CD4-positive, alpha-beta T cell treated with Interleukin-6 for 4 hours (primary cell): ENCODE data around the gene GRID1.
A peak's percentile ranks its signal among the peaks of the same experiment; 100 is the strongest.

ENCODE experiments used
- DNase-seq: peaks from one replicate; pipeline ENCODE4 v3.0.0-alpha.2; 2020; ENCODE audit warnings: mixed read lengths

The GRID1 gene

DNA sequence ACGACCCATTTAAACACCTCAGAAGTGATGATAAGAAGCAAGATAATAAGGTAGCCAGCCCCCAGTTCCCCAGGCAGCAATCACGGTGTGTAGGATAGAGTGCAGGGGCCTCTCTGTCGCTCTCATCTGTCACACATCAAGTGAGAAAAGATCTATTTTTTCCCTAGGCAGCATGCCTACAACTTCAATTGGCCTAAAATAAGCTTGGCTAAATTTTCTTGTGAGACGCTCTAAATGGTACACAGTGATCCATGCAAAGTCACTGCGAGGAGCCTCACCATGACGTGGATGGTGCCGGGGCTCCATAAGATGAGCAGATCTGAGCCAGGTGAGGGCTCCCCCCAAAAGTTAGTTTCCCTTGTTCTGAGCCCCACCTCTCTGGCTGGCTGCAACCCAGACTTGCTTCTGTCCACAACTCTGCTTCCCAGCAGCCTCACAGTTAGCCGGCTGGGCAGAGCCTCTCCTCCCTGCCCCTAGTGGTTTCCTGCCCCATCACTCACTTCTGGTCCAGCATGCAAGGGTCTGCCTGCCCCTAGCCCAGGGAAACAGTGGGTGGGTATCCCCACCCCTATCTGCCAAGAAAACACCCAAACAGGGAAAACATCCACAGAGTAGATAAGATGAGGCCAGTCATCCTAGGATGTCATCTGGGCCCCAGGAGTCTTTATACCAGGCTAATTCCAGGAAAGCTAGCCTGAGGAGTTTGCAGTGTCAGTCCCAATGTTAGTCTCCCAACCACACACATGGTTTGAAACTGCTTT lies 342.1 kb downstream of the GRID1 start:
- DNase-seq, result no peak

DNA sequence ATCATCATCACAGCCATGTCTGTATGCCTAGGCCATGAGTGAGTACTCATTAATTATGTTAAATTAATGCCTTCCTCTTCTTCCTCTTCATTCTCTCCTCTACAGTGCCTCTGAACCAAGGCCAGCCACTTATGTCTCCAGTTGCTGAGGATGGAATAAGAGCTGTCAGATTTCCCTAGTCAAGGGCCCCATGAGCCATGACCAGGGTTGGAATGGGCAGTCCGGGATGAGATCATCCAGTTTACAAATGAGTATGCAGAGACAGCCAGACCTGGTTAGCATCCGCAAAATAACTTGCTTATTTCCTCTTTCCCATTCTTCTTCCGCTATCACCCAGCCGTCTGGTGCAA lies 342.7 kb downstream of the GRID1 start:
- DNase-seq, result no peak

DNA sequence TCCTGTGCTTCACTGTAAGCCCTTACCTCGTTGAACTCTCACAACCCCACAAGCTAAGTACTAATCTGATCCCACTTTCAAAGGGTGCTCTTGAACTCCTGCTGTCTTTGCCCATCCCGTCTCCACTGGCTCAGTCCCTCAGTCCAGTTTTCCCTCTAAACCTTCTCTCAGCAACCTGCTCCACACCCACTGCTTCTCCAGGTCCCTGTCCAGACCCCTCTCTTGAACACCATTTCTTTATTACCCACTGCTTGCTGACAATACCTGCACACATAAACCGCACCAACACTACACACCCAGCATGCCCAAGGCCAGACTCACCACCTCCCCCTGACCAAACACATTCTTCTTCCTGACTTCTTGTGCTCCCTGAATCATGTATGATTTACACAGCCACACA lies 343.3 kb downstream of the GRID1 start:
- no peak for DNase-seq

DNA sequence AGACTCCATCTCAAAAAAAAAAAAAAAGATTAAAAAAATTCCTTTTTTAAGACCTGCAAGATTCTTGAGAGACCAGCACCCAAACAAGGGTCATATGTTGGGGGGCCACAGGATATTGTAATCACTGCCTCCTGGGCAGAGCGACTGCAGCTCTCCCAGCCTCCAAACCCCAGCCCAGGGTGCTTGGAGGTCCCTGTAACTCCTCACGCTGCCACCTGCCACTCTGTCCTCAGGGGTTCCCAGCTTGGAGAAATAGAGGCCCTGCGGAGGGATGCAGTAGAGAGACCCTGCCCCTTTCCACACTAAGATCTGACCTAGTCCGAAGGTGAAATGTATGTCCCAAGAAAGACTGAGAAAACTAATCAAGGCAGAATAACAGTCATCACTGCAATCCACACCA lies 343.7 kb downstream of the GRID1 start:
- no peak for DNase-seq

DNA sequence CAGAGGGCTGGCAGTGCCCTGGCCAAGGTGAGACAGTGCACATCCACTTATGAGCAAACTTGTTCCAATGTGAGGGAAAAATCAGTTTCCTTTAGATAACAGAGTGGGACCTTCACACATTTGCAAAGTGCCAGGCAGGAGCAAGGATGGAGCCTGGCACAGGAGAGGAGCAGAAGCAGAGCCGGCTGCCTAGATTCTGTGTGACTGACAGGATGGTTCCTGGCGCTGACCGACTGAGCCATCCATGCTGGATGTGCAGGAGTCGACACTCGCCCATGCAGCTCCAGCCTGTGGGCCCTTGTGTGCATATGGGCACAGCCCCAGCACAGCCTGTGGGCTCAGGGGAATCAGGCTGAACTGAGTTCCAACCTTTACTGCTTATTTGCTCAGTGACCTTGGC lies 346.5 kb downstream of the GRID1 start:
- no peak for DNase-seq

DNA sequence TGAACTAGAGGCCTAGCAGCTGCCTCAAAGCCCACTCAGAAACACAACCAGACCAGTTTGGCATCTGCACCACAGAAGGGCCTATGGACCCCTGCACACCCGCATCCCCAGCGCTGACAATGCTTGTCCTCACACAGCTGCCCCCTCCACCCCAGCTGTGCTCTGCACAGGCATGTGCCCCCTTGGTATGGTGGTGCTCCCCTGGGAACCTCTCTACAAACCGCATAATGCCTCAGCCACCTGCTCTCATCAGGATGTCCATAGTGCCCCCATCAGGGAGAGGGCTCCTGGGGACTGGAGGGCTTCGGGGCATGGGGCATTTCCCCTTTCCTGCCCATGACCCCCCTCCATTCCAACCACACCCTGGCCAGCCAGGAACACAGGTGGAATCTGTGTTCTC lies 347.5 kb downstream of the GRID1 start:
- DNase-seq, result no peak

DNA sequence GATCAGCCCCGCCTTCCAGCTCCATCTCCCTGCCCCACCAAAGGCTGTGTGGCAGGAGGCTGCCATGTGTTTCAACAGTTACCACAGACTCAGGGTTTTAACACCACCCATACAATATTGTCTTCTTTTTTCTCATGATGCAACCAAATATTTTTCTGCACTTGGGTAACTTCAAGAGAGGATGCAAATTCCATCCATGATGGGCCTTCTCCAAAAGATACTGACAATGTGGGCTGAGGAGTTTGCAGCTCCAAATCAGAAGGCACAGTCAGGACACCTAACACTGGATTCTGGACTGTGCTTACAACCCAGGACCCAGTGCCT lies 347.9 kb downstream of the GRID1 start:
- no peak for DNase-seq

DNA sequence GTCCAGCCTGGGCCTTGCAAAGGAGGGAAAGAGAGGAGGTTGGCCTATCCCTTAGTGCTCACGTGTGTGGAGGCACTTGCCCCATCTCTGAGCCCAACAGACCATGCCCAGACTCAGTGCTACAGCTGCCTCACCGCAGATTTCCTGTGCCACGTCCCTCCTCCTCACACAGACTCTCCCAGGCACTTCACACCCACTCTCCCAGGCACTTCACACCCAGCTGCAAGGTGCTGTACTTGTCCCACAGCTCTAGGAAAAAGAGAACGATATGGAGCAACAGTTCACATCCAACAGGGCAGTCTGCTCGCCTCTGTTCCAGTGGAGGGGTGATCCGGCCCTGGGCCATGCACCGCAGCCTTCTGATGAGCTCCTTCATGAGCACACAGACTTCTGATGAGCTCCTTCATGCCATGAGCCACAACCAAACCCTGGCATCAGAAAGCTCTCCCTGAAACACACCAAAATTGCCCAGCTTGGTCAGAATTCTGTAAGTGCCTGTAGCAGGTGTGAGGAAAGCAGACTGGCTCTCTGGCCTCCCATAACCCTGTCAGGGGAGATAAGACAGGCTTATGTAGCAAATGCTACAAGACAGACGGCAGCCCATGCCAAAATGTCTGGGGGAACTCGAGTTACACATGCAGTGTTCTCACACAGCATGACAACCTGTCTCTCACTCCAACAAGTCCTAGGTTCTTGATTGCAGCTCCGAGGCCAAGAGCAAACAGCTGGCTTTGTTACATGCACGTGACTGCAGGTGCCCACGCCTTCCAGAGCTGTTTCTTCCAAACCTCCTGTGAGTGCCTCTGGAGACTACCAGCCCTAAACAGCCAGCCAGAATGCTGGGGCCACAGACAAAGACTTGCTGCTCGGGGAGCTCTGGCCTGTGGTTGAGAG lies 348.5 kb downstream of the GRID1 start:
- DNase-seq, result no peak

DNA sequence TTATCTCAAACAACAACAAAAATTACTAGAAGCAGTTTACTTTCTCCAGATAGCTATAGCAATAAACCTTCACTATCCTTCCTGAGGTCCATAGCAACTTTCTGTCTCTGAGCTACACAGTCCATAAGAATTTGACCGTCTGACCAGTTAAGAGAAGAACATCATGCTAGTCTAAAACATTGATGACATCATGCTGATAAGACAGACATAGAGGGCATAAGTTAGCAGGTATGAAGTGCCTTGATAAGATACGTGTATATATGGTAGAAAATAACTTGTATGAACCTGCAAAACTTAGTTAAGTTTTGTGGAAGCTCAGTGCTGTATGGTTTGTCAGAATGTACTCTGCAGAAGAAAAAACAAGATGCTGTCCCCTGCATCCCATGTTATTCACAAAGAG lies 353.0 kb downstream of the GRID1 start:
- no peak for DNase-seq

DNA sequence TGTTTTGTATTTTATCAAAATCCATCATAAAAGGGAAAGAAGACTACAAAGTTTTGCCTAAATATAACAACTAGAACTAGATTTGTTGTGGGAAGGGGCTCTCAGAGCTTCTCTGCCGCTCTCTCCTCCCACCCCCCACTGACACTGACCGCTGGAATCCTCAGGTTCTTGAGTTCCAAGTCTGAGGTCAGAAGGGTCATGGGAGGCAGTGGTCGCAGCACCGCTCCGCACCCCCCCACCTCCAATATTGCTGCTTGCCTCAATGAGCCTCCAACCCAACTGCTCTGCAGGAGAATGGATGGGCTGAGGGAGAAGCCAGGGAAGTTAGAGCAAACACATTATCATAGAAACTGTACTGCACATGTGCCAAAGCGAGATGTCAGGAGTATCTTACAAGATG lies 359.4 kb downstream of the GRID1 start:
- DNase-seq, result no peak

DNA sequence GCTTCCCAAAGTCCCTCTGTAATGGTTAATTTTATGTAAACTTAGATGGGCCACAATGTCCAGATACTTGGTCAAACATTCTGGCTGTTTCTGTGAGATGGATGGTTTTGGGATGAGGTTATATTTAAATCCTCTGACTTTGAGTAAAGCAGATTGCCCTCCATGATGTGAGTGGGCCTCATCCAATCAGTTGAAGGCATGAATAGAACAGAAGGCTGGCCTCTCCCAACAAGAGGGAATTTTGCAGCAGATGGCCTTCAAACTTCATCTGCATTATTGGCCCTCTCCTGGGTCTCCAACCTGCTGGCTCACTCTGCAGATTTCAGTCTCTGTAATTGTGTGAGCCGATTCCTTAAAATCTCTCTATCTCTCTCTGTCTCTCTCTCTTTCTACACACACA lies 362.3 kb downstream of the GRID1 start:
- no peak for DNase-seq

DNA sequence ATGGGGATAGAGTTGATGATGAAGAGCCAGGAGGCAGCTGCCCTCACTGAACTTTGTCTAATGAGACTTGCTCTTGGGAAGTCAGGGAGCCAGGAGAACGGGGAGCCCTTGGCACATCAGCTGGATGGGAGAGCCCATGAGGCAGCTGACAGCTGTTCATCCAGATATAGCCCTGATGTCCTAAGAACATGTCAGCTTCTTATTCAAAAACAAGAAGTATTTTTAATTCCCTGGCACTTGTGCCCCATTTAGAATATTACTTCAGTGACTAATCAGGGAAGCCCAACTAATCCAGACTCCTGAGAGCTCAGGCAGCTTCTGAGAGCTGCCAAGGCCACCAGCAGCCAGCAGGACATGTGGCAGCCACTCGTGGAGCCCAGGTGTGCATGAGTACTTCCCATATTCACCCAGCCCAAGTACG lies 363.4 kb downstream of the GRID1 start:
- DNase-seq, result no peak

DNA sequence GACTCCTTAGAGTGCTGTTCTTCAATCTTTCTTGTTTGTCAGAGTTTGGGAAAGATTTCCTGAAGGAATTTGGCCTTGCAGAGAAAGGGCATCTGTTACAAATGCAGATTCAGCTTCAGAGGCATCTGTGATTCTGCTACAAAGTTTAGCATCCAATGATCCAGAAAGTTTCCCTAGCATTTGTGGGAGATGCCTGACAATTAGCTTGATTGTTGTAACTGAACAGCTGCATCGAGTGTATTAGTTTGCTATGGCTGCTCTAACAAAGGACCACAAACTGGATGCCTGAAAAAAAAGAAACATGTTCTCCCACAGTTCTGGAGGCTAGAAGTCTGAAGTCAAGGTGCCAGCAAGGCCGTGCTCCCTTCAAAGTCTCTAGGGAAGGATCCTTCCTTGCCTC lies 365.1 kb downstream of the GRID1 start:
- DNase-seq, result no peak

DNA sequence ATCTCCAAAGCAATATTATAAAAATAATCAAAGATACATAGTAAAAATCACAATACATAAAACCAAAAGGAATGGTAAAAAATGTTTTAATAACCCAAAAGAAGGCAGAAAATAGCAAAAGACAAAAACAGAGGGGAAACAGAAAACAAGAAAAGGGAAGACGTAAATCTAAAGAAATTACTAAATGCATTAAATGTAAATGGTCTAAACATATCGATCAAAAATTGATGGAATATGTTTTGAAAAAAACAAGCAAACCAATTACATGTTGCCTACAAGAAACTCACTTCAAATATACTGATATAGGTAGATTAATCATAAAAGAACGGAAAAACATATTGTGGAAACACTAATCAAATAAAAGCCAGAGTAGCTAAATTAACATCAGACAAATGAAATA lies 369.1 kb downstream of the GRID1 start:
- no peak for DNase-seq

DNA sequence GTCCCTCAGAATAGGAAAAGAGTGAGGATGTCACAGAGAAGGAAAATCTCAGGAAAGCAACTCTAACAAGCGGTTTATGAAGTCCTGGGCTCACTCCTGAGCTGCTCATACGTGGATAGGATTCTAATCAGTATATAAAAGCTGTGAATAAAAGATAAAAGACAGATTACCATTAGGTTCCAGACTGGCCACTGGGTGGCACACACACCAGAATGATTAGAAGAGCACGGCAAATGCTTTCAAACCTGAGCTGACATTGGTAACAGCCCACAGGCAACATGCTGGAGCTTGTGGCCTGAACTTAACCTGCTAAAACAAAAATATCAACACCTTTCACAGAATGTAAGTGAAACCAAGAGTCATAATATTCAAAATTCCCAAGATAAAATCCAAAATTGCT lies 370.8 kb downstream of the GRID1 start:
- DNase-seq, result peak; percentile 22

DNA sequence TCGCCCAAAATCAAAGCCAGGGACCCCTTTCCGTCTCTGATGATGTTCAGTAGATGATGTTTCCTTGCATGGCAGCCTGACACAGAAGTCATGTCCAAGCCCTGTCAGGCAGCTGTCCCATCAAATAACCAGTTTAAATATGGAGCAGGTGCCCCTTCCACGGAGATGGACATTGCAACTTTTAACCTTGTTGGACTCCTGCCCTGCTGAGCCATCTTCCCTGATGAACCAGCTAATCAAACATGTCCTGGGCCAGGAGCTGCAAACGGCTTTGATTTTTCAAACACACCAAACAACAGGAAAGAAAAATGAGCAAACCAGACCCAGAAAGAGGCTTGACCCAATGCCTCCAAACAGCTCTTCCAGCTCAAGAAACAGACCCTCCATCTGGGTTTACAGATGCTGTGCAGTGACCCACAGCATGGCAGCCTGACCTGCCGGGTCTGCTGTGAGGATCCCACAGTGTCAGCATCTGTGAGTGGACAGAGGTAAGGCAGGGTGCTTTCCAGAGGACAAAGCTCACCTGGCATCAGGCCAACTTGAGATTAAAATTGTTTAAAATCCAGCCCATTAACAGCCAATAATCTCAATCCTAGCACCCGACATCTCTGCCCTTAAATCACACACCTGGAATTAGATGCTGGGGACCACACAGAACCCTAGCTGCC lies 372.6 kb downstream of the GRID1 start:
- no peak for DNase-seq

DNA sequence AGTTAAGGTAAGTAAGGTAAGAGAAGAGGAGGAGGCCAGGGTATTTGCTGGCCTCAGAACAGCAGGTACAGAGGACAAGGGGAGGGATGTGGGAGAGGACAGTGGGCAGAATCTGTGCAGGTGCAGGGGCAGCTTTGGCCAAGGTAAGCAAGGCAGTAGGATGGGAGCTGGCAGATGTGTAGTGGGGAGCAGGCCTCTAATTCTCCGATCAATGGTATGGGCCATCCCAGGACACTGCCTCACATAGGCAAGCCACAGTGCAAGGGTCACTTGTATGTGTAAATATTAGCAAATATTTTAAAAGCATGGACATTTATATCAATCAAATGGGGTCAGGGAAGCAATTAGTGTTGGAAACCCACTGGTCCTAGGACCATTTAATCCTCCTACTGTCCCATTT lies 373.5 kb downstream of the GRID1 start:
- DNase-seq, result no peak

DNA sequence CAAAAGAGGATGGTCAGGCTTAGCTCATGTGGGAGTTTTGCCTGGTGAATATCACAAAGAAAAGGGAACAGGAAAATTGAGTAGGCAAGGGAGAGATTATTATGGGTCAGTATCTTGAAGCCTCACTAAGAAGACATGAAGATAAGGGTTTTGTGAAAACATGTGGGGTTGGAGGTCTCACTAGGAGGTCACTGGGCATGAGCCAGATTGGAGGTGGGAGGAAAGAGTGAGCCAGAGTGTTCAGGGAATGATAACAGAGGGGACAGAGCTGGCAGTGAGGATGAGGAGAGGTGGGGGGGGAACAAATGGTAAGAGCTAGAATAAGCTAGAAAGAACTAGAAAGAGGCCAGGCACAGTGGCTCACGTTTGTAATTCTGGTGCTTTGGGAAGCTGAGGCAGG lies 374.3 kb downstream of the GRID1 start:
- DNase-seq, result no peak

DNA sequence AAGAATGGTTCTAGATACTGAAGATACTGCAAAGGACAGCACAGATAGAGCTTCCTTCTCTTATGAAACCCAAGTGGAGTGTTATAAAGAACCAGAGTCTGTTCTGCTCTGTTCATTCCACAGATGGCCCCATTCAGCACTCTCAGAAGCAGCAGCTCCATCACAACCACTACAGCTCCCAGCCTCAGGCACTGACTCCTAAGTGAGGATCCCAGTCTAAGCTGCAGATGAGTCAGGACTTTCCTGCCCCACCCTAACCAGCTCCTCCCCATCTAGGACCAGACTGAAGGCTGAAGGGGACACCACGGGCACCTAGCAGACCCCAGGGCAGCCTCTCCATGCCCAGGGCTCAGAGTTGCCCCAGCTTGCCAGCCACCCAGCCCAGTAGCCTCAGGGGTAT lies 379.8 kb downstream of the GRID1 start:
- no peak for DNase-seq

DNA sequence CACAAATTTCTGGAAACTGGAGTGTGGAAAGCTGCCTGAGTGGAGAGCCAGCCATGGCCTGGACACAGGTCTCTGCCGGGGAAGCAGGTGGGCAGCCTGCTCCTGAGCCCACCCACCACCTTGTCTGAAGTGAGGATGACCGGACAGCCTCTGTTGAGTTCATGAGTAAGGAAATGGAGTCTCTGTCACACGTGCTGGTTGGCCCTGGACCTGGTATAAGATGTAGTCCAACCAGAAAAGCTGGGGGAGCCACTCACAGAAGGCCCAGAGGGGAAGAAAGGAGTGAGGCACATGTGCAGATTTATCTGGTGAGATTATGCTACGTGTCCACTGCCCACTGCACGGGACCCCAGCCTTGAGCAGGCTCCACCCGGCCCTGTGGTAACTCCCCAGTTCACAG lies 383.5 kb downstream of the GRID1 start:
- no peak for DNase-seq

DNA sequence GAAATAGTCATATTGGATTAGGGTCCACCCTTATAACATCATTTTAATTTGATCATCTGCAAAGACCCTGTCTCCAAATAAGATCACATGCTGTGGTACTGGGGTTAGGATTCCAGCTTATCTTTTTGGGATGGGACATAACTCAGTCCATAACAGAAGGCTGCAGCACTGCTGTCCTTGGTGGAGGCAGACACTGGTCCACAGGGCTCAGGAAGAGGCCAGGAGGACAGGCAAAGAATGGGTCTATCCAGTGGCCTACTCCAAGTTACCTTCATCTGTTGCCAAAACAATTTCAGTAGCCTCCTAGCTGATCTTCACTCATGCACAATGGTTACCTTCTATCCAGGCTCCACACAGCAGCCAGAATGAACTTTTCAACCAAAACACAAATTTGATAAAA lies 387.0 kb downstream of the GRID1 start:
- no peak for DNase-seq

DNA sequence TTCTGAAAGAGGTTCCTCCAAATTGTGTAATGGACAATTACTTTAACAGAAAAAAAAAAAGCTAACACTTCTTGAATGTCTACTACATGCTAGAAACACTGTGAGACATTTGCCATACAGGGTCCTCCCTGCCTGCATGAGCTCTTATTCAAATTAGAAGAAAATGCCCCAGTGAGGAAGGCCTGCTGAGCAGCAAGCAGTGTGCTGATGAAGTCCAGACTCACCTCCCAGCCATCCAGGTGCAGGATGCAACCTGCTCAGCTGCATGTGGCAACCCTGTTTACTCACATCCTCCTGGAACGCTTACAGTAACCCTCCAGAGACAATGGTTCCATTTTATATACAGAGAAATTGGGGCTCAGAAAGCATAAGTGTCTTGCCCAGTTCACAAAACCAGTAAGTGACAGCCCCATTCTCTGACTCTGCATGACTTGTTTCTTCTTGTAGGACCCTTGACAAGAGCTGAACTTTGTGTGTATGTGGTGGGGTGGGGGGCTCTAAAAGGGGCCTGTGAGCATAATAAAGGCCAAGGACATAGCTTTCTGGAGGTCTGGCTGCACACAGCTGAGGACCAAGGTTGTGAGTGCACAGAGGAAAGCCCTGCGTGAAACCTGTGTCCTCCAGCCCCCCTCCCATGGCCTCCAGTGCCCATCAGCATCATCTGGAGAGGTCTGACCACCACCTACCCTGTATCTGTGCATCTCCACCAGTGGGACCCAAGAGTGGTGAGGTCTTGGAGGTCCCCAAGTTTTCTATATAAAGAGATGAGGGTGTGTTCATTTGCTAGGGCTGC lies 387.8 kb downstream of the GRID1 start:
- DNase-seq, result no peak

DNA sequence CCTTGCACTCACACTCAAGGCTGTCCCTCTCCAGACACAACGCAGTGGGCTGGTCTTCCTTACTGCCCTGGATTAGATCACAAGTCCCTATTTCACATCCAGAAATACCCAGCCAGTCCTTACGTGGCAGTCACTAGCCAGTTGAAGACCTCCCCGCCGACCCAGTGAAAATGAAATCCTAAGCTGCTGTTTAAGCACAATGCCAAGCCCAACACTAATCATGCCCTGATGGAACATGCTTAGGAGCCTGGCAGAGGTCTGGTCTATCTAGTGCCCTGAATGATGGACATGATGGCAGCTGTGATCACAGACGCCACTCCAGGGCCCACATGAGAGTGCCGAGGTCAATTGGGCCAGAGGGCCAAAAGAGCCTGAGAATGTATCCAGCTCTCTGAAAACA lies 389.0 kb downstream of the GRID1 start:
- DNase-seq, result no peak
